Peyer's patch (tissue), 4 donors: ENCODE measurements around the gene CHCHD1.

Source experiments
- CTCF ChIP-seq, 6 experiments: fragments of 450-650 bp in 4 of 6; fragments of 200-600 bp in 2 of 6; sonication (generic) in 1 of 6; IDR thresholded peaks; one replicate each; pipeline ENCODE4 v1.5.1; 2017 to 2019; ENCODE audit warnings: antibody characterized with exemption in 6 of 6, mild to moderate bottlenecking in 3 of 6, moderate library complexity in 1 of 6
- POLR2A ChIP-seq, 2 donors: fragments of 450-650 bp; IDR thresholded peaks; one replicate each; pipeline ENCODE4 v1.5.1; 2017; ENCODE audit warnings: antibody characterized with exemption in 2 of 2, mild to moderate bottlenecking in 2 of 2, moderate library complexity in 2 of 2

GRCh38 chr10:73809061-73809818 lies 27.4 kb downstream of the CHCHD1 start:
- TF ChIP-seq CTCF (IDR thresholded peaks at IDR 0.05) (no peak), POLR2A (IDR thresholded peaks at IDR 0.05) (no peak)
